Endothelial cell (in vitro differentiated cells): Measurements from ENCODE around the gene PTGER4. TPM values are rescaled to one million over a fixed set of nuclear protein-coding genes. Genes with fewer than 3 reads are reported as not detected.
"Not testable (repeated sequence)": the region's sequence is repeated elsewhere in the genome, so short reads cannot be mapped to it uniquely, and the experiment has no call there.

Experiments
- DNase-seq: peaks from one replicate; pipeline ENCODE4 v3.0.0; 2021; ENCODE audit warnings: low spot score
- H3K27ac Mint-ChIP-seq: one replicate; pipeline ENCODE4 v1.8.0; 2021; ENCODE audit warnings: mixed read lengths, inconsistent platforms; ENCODE audit not compliant: unreplicated experiment
- H3K27me3 Mint-ChIP-seq: one replicate; pipeline ENCODE4 v1.8.0; 2021; ENCODE audit warnings: mild to moderate bottlenecking, moderate library complexity, mixed read lengths, inconsistent platforms; ENCODE audit not compliant: unreplicated experiment
- H3K36me3 Mint-ChIP-seq: one replicate; pipeline ENCODE4 v1.8.0; 2021; ENCODE audit warnings: mild to moderate bottlenecking, low read depth, mixed read lengths, inconsistent platforms; ENCODE audit not compliant: unreplicated experiment
- H3K4me1 Mint-ChIP-seq: one replicate; pipeline ENCODE4 v1.8.0; 2021; ENCODE audit warnings: mild to moderate bottlenecking, mixed read lengths, inconsistent platforms; ENCODE audit not compliant: unreplicated experiment
- H3K4me3 Mint-ChIP-seq: one replicate; pipeline ENCODE4 v1.8.0; 2021; ENCODE audit warnings: mild to moderate bottlenecking, mixed read lengths, inconsistent platforms; ENCODE audit not compliant: unreplicated experiment
- H3K9me3 Mint-ChIP-seq: one replicate; pipeline ENCODE4 v1.8.0; 2021; ENCODE audit warnings: mixed read lengths, inconsistent platforms; ENCODE audit not compliant: unreplicated experiment
- total RNA-seq: library from RNA; stranded (reverse); fragmentation: NEBNext Ultra II Directional; extraction: Animal tissue kit (Norgen Biotek cat#: 25700); gene quantifications from one replicate; pipeline ENCODE4 v1.2.1, GENCODE V29; 2021; ENCODE audit not compliant: unreplicated experiment
- TF ChIP-seq, protein P1 (sequence below): fragments of 200-600 bp; sonication (generic); IDR thresholded peaks from one replicate; pipeline ENCODE4 v1.5.0; 2021; ENCODE audit warnings: antibody characterized with exemption; ENCODE audit not compliant: unreplicated experiment

The PTGER4 gene
- total RNA-seq, 1 donor from 2014 or later, result 0.26 TPM

DNA sequence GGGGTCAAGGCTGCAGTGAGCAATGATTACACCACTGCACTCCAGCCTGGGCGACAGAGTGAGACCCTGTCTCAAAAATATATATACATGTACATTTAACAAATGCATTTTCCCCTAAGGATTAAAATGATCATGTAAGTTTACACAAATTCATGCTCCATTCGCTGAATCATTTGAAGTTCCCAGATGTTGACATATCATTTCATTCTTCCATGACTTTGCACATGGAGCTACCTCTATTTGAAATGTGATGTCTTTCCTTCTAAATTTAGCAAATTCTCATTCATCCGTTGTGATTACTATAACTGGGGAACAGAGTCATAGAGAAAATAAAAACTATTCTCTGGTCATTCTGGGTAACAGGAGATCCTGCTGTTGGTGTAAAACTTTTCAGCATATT, 10.6 kb downstream of the PTGER4 start:
- H3K27ac Mint-ChIP-seq, result no peak overlapping the region
- H3K9me3 Mint-ChIP-seq, result no peaks in the 10 kb centered on the region
- TF ChIP-seq, protein P1, sequence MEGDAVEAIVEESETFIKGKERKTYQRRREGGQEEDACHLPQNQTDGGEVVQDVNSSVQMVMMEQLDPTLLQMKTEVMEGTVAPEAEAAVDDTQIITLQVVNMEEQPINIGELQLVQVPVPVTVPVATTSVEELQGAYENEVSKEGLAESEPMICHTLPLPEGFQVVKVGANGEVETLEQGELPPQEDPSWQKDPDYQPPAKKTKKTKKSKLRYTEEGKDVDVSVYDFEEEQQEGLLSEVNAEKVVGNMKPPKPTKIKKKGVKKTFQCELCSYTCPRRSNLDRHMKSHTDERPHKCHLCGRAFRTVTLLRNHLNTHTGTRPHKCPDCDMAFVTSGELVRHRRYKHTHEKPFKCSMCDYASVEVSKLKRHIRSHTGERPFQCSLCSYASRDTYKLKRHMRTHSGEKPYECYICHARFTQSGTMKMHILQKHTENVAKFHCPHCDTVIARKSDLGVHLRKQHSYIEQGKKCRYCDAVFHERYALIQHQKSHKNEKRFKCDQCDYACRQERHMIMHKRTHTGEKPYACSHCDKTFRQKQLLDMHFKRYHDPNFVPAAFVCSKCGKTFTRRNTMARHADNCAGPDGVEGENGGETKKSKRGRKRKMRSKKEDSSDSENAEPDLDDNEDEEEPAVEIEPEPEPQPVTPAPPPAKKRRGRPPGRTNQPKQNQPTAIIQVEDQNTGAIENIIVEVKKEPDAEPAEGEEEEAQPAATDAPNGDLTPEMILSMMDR, result no peak
- no peak for DNase-seq
- no peaks in the 10 kb centered on the region for H3K4me1 Mint-ChIP-seq
- no peak overlapping the region for H3K4me3 Mint-ChIP-seq
- H3K27me3 Mint-ChIP-seq, result no peaks in the 10 kb centered on the region
- H3K36me3 Mint-ChIP-seq, result no peaks in the 10 kb centered on the region

DNA sequence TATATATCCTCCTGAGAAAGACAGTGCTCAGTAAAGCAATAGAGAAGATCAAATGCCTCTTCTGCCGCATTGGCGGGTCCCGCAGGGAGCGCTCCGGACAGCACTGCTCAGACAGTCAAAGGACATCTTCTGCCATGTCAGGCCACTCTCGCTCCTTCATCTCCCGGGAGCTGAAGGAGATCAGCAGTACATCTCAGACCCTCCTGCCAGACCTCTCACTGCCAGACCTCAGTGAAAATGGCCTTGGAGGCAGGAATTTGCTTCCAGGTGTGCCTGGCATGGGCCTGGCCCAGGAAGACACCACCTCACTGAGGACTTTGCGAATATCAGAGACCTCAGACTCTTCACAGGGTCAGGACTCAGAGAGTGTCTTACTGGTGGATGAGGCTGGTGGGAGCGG, 12.2 kb downstream of the PTGER4 start:
- TF ChIP-seq, protein P1, result no peak
- no peaks in the 10 kb centered on the region for H3K27me3 Mint-ChIP-seq
- DNase-seq, result no peak
- H3K36me3 Mint-ChIP-seq, result no peaks in the 10 kb centered on the region
- no peak overlapping the region for H3K27ac Mint-ChIP-seq
- H3K4me1 Mint-ChIP-seq, result no peaks in the 10 kb centered on the region
- H3K4me3 Mint-ChIP-seq, result no peak overlapping the region
- no peaks in the 10 kb centered on the region for H3K9me3 Mint-ChIP-seq

DNA sequence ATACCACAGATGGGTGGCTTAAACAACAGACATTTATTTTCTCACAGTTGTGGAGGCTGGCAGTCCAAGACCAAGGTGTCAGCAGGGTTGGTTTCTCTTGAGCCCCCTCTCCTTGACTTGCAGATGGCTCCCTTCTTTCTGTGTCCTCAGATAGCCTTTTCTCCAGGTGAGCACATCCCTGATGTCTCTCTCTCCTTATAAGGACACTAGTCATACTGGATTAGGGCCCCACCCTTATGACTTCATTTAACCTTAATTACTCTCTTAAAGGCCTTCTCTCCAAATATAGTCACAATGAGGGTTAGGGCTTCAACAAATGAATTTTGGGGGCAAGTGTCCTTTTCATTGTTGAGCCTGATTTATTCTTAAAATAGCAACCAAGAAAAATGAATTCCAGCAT, 14.7 kb downstream of the PTGER4 start:
- Mint-ChIP-seq H3K4me1 (no peaks in the 10 kb centered on the region), H3K27ac (no peak overlapping the region), H3K27me3 (no peaks in the 10 kb centered on the region), H3K4me3 (no peak overlapping the region), H3K9me3 (no peaks in the 10 kb centered on the region), H3K36me3 (no peaks in the 10 kb centered on the region)
- DNase-seq, result no peak
- TF ChIP-seq, protein P1, result no peak

DNA sequence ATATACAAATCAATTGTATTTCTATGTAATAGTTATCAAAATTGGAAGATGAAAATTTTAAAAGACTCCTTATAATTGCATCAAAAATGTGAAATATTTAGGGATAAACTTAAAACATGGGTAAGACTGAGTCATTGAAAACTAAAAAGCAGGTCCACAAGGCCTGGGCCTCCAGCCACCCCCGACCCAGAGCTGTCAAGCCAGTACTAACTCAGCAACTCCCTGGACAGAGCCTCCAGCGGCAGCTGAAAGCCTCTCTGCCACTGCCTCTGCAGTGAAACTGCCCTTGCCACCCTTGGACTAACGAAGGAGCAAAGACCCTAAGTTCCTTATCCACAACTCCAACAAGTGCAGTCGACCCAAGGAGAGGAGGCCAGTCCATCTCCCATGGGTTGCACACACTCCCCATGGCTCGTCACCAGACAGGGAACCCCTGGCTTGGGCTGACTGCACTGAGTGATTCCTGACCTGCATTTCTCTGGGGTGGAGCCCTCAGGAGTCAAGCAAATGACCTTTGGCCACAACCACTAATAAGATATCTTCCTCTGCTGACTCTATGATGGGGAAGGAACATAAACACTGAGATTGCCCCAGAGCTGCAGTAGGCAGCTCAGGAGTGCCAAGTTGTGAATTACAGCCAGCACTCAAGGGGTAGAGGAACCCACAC, 20.5 kb downstream of the PTGER4 start:
- DNase-seq, result no peak
- Mint-ChIP-seq H3K36me3 (peaks cover 3% of the 10 kb centered on the region), H3K27me3 (peaks cover 3% of the 10 kb centered on the region), H3K4me3 (no peak overlapping the region), H3K27ac (no peak overlapping the region), H3K4me1 (no peaks in the 10 kb centered on the region), H3K9me3 (no peaks in the 10 kb centered on the region)
- TF ChIP-seq, protein P1, result no peak

DNA sequence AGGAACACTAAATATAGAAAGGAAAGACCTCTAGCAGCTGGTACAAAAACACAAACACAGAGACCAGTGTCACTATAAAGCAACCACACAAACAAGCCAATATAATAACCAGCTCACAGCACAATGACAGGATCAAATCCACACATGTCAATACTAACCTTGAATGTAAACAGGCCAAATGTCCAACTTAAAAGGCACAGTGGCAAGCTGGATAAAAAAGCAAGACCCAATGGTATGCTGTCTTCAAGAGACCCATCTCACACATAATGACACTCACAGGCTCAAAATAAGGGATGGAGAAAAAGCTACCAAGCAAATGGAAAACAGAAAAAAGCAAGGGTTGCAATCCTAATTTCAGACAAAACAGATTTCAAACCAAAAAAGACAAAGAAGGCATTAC, 22.3 kb downstream of the PTGER4 start:
- not testable (repeated sequence) for H3K36me3 Mint-ChIP-seq

DNA sequence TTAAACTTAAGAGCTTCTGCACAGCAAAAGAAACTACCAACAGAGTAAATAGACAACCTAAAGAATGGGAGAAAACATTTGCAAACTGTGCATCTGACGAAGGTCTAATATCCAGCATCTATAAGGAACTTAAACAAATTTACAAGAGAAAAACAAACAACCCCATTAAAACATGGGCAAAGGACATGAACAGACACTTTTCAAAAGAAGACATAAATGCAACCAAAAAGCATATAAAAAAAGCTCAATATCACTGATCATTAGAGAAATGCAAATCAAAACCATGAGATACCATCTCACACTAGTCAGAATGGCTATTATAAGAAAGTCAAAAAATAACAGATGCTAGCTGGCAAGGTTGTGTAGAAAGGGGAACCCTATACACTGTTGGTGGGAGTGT, 25.8 kb downstream of the PTGER4 start:
- H3K9me3 Mint-ChIP-seq, H3K4me3 Mint-ChIP-seq, H3K27me3 Mint-ChIP-seq, H3K36me3 Mint-ChIP-seq, H3K4me1 Mint-ChIP-seq, H3K27ac Mint-ChIP-seq, DNase-seq: not testable (repeated sequence)

More for the DNA sequence above, 22.3 kb downstream of the PTGER4 start:
- not testable (repeated sequence) for H3K4me1 Mint-ChIP-seq, DNase-seq, H3K4me3 Mint-ChIP-seq, H3K27me3 Mint-ChIP-seq, H3K27ac Mint-ChIP-seq, H3K9me3 Mint-ChIP-seq

DNA sequence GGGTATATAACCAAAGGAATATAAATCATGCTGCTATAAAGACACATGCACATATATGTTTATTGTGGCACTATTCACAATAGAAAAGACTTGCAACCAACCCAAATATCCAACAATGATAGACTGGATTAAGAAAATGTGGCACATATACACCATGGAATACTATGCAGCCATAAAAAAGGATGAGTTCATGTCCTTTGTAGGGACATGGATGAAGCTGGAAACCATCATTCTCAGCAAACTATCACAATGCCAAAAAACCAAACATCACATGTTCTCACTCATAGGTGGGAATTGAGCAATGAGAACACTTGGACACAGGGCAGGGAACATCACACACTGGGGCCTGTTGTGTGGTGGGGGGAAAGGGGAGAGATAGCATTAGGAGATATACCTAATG, 30.9 kb downstream of the PTGER4 start:
- H3K27me3 Mint-ChIP-seq, DNase-seq, H3K36me3 Mint-ChIP-seq, H3K4me1 Mint-ChIP-seq, H3K9me3 Mint-ChIP-seq, H3K27ac Mint-ChIP-seq, H3K4me3 Mint-ChIP-seq: not testable (repeated sequence)
